ENCODE results near the gene FNDC5. TPM values are rescaled to one million over a fixed set of nuclear protein-coding genes. Genes with fewer than 3 reads are reported as not detected.

Gene FNDC5
- total RNA-seq, 4 donors from 2014 or later: 5.5 to 17.0 (median 9.8) TPM

DNA sequence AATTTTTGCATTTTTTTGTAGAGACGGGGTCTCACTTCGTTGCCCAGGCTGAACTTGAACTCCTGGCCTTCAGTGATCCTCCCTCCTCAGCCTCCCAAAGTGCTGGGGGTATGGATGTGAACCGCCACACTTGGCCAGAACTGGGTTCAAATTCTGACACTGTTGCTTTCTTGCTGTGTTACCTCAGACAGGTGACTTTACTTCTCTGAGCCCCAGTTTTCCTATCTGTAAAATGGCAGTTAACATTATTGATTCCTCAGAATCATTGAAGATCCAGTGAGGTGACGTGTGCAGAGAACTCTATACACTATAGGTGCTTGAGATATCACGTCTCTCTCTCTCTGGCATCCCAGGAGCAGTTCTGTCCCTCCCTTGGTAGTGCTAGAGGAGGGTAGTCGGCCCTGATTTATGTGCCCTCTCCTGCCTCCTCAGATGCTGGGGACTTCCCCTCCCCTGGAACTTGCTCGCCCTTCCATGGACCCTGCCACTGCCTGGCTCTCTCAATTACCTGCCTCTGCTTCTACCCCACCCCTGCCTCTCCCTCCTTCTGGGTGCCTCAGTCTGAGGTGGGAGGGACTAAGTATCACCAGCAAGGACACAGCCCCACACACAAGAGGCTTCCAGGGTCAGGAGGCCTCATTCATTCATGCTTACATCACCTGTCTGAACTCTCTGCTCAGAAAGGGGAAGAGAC lies 12.8 kb upstream of the FNDC5 start:
- intact Hi-C loops (cut with DNase I): no loop called here
- H3K4me1 ChIP-seq: peaks cover 18 to 32% (median 22%) of the 10 kb centered on the region in 4 donors
- WGBS: 86% methylated on average over 7 of the region's 7 CpGs
- H3K4me3 ChIP-seq: no peak overlapping the region
- no peaks in the 10 kb centered on the region for H3K9me3 ChIP-seq
- peaks cover 8 to 49% (median 28%) of the 10 kb centered on the region in 4 donors for H3K27me3 ChIP-seq
- H3K36me3 ChIP-seq: no peaks in the 10 kb centered on the region
- no peak for DNase-seq (ENCODE audit: extremely low spot score)
- no peak for TF ChIP-seq POLR2A (IDR thresholded peaks at IDR 0.05; ENCODE audit: low read depth)
- no peak overlapping the region for H3K27ac ChIP-seq (replicated peaks in 1 of 4)

DNA sequence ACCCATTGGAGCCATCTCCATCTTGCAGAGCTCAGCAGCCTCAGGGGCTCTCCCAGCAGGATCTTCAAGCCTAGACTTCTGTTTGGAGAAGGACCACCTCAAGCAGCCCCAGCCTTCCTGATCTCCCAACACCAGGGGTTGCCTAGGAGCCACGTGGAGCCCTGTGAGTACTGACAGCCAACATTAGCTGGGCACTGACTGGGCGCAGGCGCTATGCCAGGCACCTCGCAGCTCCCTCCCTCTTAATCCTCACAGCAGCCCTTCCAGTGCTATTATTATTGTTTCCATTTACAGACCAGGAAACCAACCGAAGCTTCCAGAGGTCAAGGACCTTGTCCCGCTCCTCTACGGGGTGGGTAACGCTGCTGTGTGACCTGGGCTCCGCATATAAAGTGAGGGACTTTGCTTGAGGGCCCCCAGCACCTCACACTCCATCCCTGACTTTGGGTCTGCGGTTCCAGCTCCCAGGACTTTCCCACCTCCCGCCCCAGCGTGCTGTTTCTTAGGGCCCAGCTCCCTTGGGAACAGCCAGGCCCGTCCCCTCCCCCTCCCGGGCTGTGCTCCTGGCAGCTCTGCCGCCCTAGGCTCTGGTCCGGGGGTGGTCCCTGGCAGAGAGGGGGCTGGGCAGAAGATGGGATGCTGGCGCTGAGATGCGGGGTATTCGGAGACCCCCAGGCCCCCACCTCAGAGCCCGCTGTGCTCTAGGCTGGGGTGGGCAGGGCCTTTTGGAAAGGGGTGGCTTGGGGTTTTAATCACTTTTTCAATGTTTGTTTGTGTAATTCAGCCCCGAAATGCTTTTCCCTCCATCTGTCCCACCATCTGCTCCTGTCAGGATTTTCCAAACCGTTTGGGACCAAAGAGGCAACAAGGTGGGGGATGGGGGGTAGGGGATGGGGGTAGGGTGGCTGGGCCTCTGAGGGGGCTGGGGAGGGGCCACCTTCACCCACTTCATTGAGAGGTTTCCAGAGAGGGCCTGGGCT lies 11.4 kb upstream of the FNDC5 start:
- DNase-seq (ENCODE audit: extremely low spot score): no peak

DNA sequence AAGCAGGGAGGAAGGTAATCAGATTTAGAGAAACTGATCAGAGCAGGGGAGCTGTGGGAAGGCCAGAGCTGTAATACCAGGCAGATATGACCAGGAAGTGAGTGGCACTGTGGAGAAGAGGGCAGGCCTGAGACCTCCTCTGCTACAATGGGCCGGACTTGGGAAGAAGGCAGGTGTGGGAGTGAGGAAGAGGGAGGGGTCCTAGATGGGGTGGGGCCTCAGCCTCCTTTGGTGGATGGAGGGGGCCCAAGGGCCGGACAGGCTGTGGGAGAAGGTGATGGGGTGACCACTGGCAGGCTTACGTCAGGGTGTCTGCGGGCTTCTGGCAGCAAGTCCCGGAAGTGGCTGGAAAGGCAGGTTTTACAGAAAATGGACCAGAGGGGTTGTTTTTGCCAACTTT lies 10.6 kb upstream of the FNDC5 start:
- Histone ChIP-seq H3K27ac (replicated peaks in 1 of 4) (no peak overlapping the region), H3K4me3 (no peak overlapping the region), H3K27me3 (peaks cover 1 to 28% (median 15%) of the 10 kb centered on the region in 4 donors), H3K4me1 (peaks cover 24 to 43% (median 30%) of the 10 kb centered on the region in 4 donors), H3K36me3 (no peaks in the 10 kb centered on the region), H3K9me3 (no peaks in the 10 kb centered on the region)
- 80% methylated on average over 5 of the region's 5 CpGs for WGBS
- intact Hi-C loops (cut with DNase I): no loop called here
- no peak for TF ChIP-seq POLR2AphosphoS5 (IDR thresholded peaks at IDR 0.05)
- no peak for TF ChIP-seq POLR2A (IDR thresholded peaks at IDR 0.05; ENCODE audit: low read depth)
- no peak for DNase-seq (ENCODE audit: extremely low spot score)

More for the DNA sequence above, 11.4 kb upstream of the FNDC5 start:
- peaks cover 28 to 45% (median 34%) of the 10 kb centered on the region in 4 donors for H3K4me1 ChIP-seq
- no peak overlapping the region for H3K27ac ChIP-seq (replicated peaks in 1 of 4)
- WGBS: 21% methylated on average over 16 of the region's 22 CpGs
- no peaks in the 10 kb centered on the region for H3K36me3 ChIP-seq
- no peaks in the 10 kb centered on the region for H3K9me3 ChIP-seq
- peaks cover 8 to 37% (median 24%) of the 10 kb centered on the region in 4 donors for H3K27me3 ChIP-seq
- TF ChIP-seq POLR2AphosphoS5 (IDR thresholded peaks at IDR 0.05) (no peak), EP300 (IDR thresholded peaks at IDR 0.05) (no peak), POLR2A (IDR thresholded peaks at IDR 0.05; ENCODE audit: low read depth) (no peak)
- TF ChIP-seq, protein P1, sequence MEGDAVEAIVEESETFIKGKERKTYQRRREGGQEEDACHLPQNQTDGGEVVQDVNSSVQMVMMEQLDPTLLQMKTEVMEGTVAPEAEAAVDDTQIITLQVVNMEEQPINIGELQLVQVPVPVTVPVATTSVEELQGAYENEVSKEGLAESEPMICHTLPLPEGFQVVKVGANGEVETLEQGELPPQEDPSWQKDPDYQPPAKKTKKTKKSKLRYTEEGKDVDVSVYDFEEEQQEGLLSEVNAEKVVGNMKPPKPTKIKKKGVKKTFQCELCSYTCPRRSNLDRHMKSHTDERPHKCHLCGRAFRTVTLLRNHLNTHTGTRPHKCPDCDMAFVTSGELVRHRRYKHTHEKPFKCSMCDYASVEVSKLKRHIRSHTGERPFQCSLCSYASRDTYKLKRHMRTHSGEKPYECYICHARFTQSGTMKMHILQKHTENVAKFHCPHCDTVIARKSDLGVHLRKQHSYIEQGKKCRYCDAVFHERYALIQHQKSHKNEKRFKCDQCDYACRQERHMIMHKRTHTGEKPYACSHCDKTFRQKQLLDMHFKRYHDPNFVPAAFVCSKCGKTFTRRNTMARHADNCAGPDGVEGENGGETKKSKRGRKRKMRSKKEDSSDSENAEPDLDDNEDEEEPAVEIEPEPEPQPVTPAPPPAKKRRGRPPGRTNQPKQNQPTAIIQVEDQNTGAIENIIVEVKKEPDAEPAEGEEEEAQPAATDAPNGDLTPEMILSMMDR (IDR thresholded peaks at IDR 0.05): no peak
- intact Hi-C loops (cut with DNase I): no loop called here
- no peak overlapping the region for H3K4me3 ChIP-seq

DNA sequence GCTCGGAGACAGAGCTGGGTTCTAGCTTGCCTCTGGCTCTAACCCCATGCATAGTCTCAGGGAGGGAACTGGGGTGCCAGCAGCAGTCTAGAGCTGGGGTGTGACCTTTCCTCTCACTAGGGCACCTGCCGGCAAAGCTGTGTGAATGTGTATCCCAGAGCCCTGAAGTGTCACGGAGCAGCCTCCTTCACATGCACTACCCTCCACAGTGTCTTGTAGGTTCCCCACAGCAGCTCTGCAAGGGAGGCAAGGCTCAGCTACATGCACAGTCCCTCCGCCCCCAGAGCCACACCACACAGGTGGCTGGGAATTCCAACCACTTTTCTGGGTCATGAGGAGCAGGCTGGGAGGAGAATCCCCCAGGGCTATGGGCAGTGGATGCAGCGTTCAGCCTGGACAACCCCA lies 7.9 kb upstream of the FNDC5 start:
- WGBS: 83% methylated on average over 4 of the region's 5 CpGs
- Histone ChIP-seq H3K4me1 (peaks cover 18 to 37% (median 26%) of the 10 kb centered on the region in 4 donors), H3K36me3 (no peaks in the 10 kb centered on the region), H3K9me3 (no peaks in the 10 kb centered on the region), H3K4me3 (no peak overlapping the region), H3K27ac (replicated peaks in 1 of 4) (no peak overlapping the region), H3K27me3 (peaks cover 0 to 2% (median 0%) of the 10 kb centered on the region in 4 donors)
- no peak for TF ChIP-seq EP300 (IDR thresholded peaks at IDR 0.05)
- TF ChIP-seq, protein P1 (IDR thresholded peaks at IDR 0.05): no peak
- TF ChIP-seq POLR2AphosphoS5 (IDR thresholded peaks at IDR 0.05): no peak
- no peak for TF ChIP-seq POLR2A (IDR thresholded peaks at IDR 0.05; ENCODE audit: low read depth)
- intact Hi-C loops (cut with DNase I): loop anchor here (10.0 kb wide), 3 partner anchors 164 to 354 kb away; partner anchors contain the start of gene AZIN2
- no peak for DNase-seq (ENCODE audit: extremely low spot score)

DNA sequence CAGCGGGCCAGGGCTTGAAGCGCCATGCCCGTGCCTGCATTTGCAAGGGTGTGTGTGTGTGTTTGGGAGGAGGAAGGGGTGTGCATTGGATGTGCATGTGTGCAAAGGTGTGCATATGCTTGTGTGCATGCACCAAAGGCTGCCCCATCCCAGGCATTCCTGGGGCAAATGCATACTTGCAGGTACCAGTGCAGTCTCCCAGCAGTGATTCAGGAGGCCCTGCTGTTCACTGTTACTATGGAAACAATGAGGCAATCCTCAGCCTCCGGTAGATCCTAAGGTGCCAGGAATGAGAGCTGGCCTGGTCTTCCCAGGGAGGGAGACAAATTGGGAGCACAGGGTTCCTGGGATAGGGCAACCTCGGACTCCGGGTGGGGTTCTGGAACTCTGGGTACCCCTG lies 7.5 kb upstream of the FNDC5 start:
- no peak overlapping the region for H3K4me3 ChIP-seq
- H3K27me3 ChIP-seq: no peaks in the 10 kb centered on the region
- no peak overlapping the region for H3K27ac ChIP-seq (replicated peaks in 1 of 4)
- WGBS: 82% methylated on average over 3 of the region's 6 CpGs
- H3K36me3 ChIP-seq: no peaks in the 10 kb centered on the region
- DNase-seq (ENCODE audit: extremely low spot score): no peak
- H3K4me1 ChIP-seq: peaks cover 18 to 37% (median 26%) of the 10 kb centered on the region in 4 donors
- no peaks in the 10 kb centered on the region for H3K9me3 ChIP-seq
- no peak for TF ChIP-seq POLR2AphosphoS5 (IDR thresholded peaks at IDR 0.05)
- TF ChIP-seq EP300 (IDR thresholded peaks at IDR 0.05): no peak
- TF ChIP-seq, protein P1 (IDR thresholded peaks at IDR 0.05): no peak
- no peak for TF ChIP-seq POLR2A (IDR thresholded peaks at IDR 0.05; ENCODE audit: low read depth)
- intact Hi-C loops (cut with DNase I): loop anchor here (10.0 kb wide), 3 partner anchors 163 to 353 kb away; partner anchors contain the start of gene AZIN2

Measured in esophagus muscularis mucosa (tissue), 4 donors.